Measurements from ENCODE around the gene SP110. TPM values are rescaled to one million over a fixed set of nuclear protein-coding genes. Genes with fewer than 3 reads are reported as not detected.

The SP110 gene
- total and polyA plus RNA-seq, 2 donors (not counting 3 experiments of a cell fraction or from before 2014, with no cell fraction given) = 10.2 to 10.7 TPM

DNA sequence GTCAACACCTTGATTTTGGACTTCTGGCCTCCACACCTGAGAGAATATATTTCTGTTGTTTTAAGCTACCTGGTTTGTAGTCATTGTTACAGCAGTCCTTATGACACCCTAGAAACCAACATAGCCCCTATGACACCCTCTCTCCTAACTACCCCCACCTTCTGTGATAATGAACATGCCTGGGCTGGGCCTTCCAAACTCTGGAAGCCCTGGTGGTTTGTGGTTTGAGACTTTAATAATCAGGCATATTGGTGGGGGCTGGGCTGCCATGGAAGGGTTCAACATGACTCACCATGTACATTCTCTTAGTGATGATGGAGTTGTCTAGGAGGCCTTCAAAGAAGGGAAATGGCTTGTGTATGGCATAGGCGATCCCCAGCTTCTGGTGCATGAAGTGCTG lies 3.3 kb downstream of the SP110 start:
- no peak for FAIRE-seq
- Histone ChIP-seq H3K27ac (ENCODE audit: insufficient read depth, low read depth, low read length) (no peak overlapping the region), H3K4me3 (replicated peaks in 1 of 3; ENCODE audit: insufficient read depth in 1 of 3, low read depth in 1 of 3, low read length in 3 of 3) (no peak overlapping the region), H3K36me3 (ENCODE audit: control insufficient read depth in 2 of 2, extremely low read depth in 1 of 2, insufficient read depth in 2 of 2, low read length in 2 of 2) (peaks cover 0 to 2% of the 10 kb centered on the region in 2 experiments), H3K9me3 (replicated peaks; ENCODE audit: control insufficient read depth, insufficient read depth, low read length) (no peaks in the 10 kb centered on the region), H3K9me1 (replicated peaks; ENCODE audit: control insufficient read depth, extremely low read depth, insufficient read depth, low read length) (no peaks in the 10 kb centered on the region), H3K9ac (replicated peaks; ENCODE audit: extremely low read depth, insufficient read depth, low read length) (no peak overlapping the region), H2AFZ (ENCODE audit: low read depth, low read length) (no peak overlapping the region), H3K79me2 (ENCODE audit: control insufficient read depth, insufficient read depth, low read length) (no peaks in the 10 kb centered on the region), H4K20me1 (replicated peaks; ENCODE audit: control insufficient read depth, extremely low read depth, insufficient read depth, low read length) (no peaks in the 10 kb centered on the region), H3K4me1 (ENCODE audit: control insufficient read depth, extremely low read depth, insufficient read depth, low read length) (peaks cover 6% of the 10 kb centered on the region), H3K27me3 (ENCODE audit: control insufficient read depth in 2 of 2, insufficient read depth in 2 of 2, low read length in 2 of 2) (no peaks in the 10 kb centered on the region), H3K4me2 (ENCODE audit: insufficient read depth, low read length) (no peak overlapping the region)
- no TSS peak for BruUV-seq (replicated peaks)
- dilution Hi-C loops (cut with MboI; ENCODE audit: extremely low pct_ligation_motif_present, low sequenced_read_pairs) (no loop called here), intact Hi-C loops (cut with micrococcal nuclease) (no loop called here)
- TF ChIP-seq MYC (IDR thresholded peaks at IDR 0.05; ENCODE audit: low read depth, low read length) = no peak
- TF ChIP-seq, protein P1, sequence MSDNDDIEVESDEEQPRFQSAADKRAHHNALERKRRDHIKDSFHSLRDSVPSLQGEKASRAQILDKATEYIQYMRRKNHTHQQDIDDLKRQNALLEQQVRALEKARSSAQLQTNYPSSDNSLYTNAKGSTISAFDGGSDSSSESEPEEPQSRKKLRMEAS (IDR thresholded peaks at IDR 0.05; ENCODE audit: insufficient read depth, insufficient read length) = no peak
- TF ChIP-seq POLR2AphosphoS5 (IDR thresholded peaks at IDR 0.05; ENCODE audit: insufficient read depth, low read depth, low read length) = no peak
- no peak for TF ChIP-seq JUN (IDR thresholded peaks at IDR 0.05; ENCODE audit: borderline replicate concordance, insufficient read depth, insufficient read length, low read depth)
- no peak for DNase-seq (ENCODE audit: low read depth, low spot score)
- ChIA-PET POLR2A (no interaction called here), CTCF (interaction anchor here (0.6 kb wide), 1 partner anchor 1366 kb away, joined by 3 read pairs; no protein-coding TSS in a partner anchor)

DNA sequence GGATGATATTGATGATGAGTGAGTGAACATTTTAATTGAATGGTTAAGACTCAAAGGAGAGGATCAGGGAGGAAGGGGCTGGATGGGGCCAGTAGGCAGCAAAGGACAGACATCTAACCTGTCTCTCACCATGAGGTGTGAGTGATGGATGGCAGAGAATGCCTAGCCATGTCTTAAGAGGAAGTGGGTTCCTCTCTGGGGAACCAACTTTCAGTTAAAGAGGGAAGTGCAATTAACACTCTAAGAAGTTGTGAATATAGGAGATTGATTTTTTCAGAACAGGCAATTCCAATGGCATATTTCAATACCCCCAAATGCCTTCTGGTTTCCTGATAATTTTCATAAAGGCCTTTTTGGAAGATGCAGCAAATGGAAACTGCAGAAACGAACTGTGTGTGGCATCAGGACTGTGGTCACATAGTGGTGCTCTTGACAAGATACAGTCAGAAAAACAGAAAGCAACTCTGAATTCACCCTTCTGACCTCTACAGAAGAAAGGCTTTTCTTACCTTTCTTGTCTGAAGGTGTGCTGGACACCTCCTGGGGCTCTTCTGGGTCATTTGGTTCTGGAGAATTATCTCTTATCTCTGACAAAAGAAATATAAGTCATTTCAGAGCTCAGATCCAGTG lies 10.2 kb downstream of the SP110 start:
- no peak for TF ChIP-seq GATA2 (IDR thresholded peaks at IDR 0.05; ENCODE audit: insufficient read depth, insufficient read length, low read depth, low read length)
- no peak for TF ChIP-seq JUN (IDR thresholded peaks at IDR 0.05; ENCODE audit: borderline replicate concordance, insufficient read depth, insufficient read length, low read depth)
- no peak for TF ChIP-seq POLR2AphosphoS5 (IDR thresholded peaks at IDR 0.05; ENCODE audit: insufficient read depth, low read depth, low read length)
- TF ChIP-seq, protein P2, sequence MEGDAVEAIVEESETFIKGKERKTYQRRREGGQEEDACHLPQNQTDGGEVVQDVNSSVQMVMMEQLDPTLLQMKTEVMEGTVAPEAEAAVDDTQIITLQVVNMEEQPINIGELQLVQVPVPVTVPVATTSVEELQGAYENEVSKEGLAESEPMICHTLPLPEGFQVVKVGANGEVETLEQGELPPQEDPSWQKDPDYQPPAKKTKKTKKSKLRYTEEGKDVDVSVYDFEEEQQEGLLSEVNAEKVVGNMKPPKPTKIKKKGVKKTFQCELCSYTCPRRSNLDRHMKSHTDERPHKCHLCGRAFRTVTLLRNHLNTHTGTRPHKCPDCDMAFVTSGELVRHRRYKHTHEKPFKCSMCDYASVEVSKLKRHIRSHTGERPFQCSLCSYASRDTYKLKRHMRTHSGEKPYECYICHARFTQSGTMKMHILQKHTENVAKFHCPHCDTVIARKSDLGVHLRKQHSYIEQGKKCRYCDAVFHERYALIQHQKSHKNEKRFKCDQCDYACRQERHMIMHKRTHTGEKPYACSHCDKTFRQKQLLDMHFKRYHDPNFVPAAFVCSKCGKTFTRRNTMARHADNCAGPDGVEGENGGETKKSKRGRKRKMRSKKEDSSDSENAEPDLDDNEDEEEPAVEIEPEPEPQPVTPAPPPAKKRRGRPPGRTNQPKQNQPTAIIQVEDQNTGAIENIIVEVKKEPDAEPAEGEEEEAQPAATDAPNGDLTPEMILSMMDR (IDR thresholded peaks at IDR 0.05; ENCODE audit: extremely low read depth in 1 of 2, insufficient read depth in 1 of 2, low read depth in 1 of 2, low read length in 2 of 2) = no peak
- TF ChIP-seq, protein P1 (IDR thresholded peaks at IDR 0.05; ENCODE audit: insufficient read depth, insufficient read length) = no peak
- TF ChIP-seq FOS (IDR thresholded peaks at IDR 0.05; ENCODE audit: borderline replicate concordance, insufficient read depth, low read length) = no peak
- no peak for TF ChIP-seq EZH2 (IDR thresholded peaks at IDR 0.05; ENCODE audit: borderline replicate concordance, low read depth, low read length, severe bottlenecking)
- TF ChIP-seq MYC (IDR thresholded peaks at IDR 0.05; ENCODE audit: low read depth, low read length) = no peak
- TF ChIP-seq POLR2A (IDR thresholded peaks at IDR 0.05; ENCODE audit: low read depth, low read length) = no peak
- Histone ChIP-seq H3K9me1 (replicated peaks; ENCODE audit: control insufficient read depth, extremely low read depth, insufficient read depth, low read length) (no peaks in the 10 kb centered on the region), H3K36me3 (ENCODE audit: control insufficient read depth in 2 of 2, extremely low read depth in 1 of 2, insufficient read depth in 2 of 2, low read length in 2 of 2) (peaks cover 0 to 13% of the 10 kb centered on the region in 2 experiments), H3K4me1 (ENCODE audit: control insufficient read depth, extremely low read depth, insufficient read depth, low read length) (no peaks in the 10 kb centered on the region), H3K4me2 (ENCODE audit: insufficient read depth, low read length) (no peak overlapping the region), H4K20me1 (replicated peaks; ENCODE audit: control insufficient read depth, extremely low read depth, insufficient read depth, low read length) (no peaks in the 10 kb centered on the region), H2AFZ (ENCODE audit: low read depth, low read length) (no peak overlapping the region), H3K9ac (replicated peaks; ENCODE audit: extremely low read depth, insufficient read depth, low read length) (no peak overlapping the region), H3K27ac (ENCODE audit: insufficient read depth, low read depth, low read length) (no peak overlapping the region), H3K79me2 (ENCODE audit: control insufficient read depth, insufficient read depth, low read length) (no peaks in the 10 kb centered on the region), H3K9me3 (replicated peaks; ENCODE audit: control insufficient read depth, insufficient read depth, low read length) (no peaks in the 10 kb centered on the region), H3K4me3 (replicated peaks in 1 of 3; ENCODE audit: insufficient read depth in 1 of 3, low read depth in 1 of 3, low read length in 3 of 3) (no peak overlapping the region), H3K27me3 (ENCODE audit: control insufficient read depth in 2 of 2, insufficient read depth in 2 of 2, low read length in 2 of 2) (no peaks in the 10 kb centered on the region)
- DNase-seq (ENCODE audit: low read depth, low spot score) (no peak), FAIRE-seq (no peak)
- ChIA-PET POLR2A (no interaction called here), CTCF (interaction anchor here (1.2 kb wide), 1 partner anchor 50 kb away, joined by 3 read pairs; no protein-coding TSS in a partner anchor)
- no TSS peak for BruUV-seq (replicated peaks)
- dilution Hi-C loops (cut with MboI; ENCODE audit: extremely low pct_ligation_motif_present, low sequenced_read_pairs) = no loop called here
- intact Hi-C loops (cut with micrococcal nuclease) = no loop called here
